GM23338 (cell line): ENCODE results near the gene SEC16A. TPM values are rescaled to one million over a fixed set of nuclear protein-coding genes. Genes with fewer than 3 reads are reported as not detected.

Experiments used
- ATAC-seq: fragments of 200-7000 bp; cut with Tn5 transposase; 3 replicates; pipeline ENCODE4 v1.9.1; 2020
- DNase-seq: peaks from one replicate; pipeline ENCODE4 v3.0.0-alpha.2; 2015; ENCODE audit warnings: low spot score
- H2AFZ ChIP-seq: fragments of 200-600 bp; sonication (generic); 2 replicates; pipeline ENCODE4 v1.8.0; 2016; ENCODE audit warnings: antibody characterized with exemption, mild to moderate bottlenecking, moderate library complexity
- H3F3A ChIP-seq: fragments of 200-600 bp; sonication (generic); replicated peaks from 2 replicates; pipeline ENCODE4 v1.8.0; 2017; ENCODE audit warnings: antibody characterized with exemption, mixed run types, low read depth
- H3K27ac ChIP-seq: fragments of 200-600 bp; sonication (generic); 2 replicates; pipeline ENCODE4 v1.6.1; 2016; ENCODE audit warnings: low read depth
- H3K27me3 ChIP-seq: fragments of 200-600 bp; sonication (generic); 2 replicates; pipeline ENCODE4 v1.8.0; 2016; ENCODE audit warnings: mild to moderate bottlenecking, mixed run types, moderate library complexity; ENCODE audit not compliant: insufficient read depth
- H3K36me3 ChIP-seq: fragments of 200-600 bp; sonication (generic); 2 replicates; pipeline ENCODE4 v1.8.0; 2016; ENCODE audit warnings: mild to moderate bottlenecking; ENCODE audit not compliant: insufficient read depth
- H3K4me1 ChIP-seq: fragments of 200-600 bp; sonication (generic); 2 replicates; pipeline ENCODE4 v1.8.0; 2016; ENCODE audit warnings: mild to moderate bottlenecking, moderate library complexity; ENCODE audit not compliant: insufficient read depth
- H3K4me2 ChIP-seq: fragments of 200-600 bp; sonication (generic); 2 replicates; pipeline ENCODE4 v1.7.1; 2017; ENCODE audit warnings: mixed run types
- H3K4me3 ChIP-seq: fragments of 200-600 bp; sonication (generic); 2 replicates; pipeline ENCODE4 v1.6.1; 2016; ENCODE audit warnings: mixed run types
- H3K79me2 ChIP-seq: fragments of 200-600 bp; sonication (generic); replicated peaks from 2 replicates; pipeline ENCODE4 v1.8.0; 2017; ENCODE audit warnings: mild to moderate bottlenecking; ENCODE audit not compliant: insufficient read depth
- H3K9me2 ChIP-seq: fragments of 200-600 bp; sonication (generic); 2 replicates; pipeline ENCODE4 v1.8.0; 2017; ENCODE audit not compliant: insufficient read depth
- H4K20me1 ChIP-seq: fragments of 200-600 bp; sonication (generic); replicated peaks from 2 replicates; pipeline ENCODE4 v1.8.0; 2017; ENCODE audit warnings: mild to moderate bottlenecking; ENCODE audit not compliant: insufficient read depth
- H3K27ac Mint-ChIP-seq: 2 replicates; pipeline ENCODE4 v1.8.0; 2020; ENCODE audit warnings: inconsistent platforms, mild to moderate bottlenecking, moderate library complexity, mixed read lengths
- H3K27me3 Mint-ChIP-seq: 3 replicates; pipeline ENCODE4 v1.8.0; 2022; ENCODE audit warnings: low read depth, mild to moderate bottlenecking, moderate library complexity, mixed read lengths, inconsistent platforms; ENCODE audit not compliant: insufficient read depth, poor library complexity
- H3K36me3 Mint-ChIP-seq: 3 replicates; pipeline ENCODE4 v1.8.0; 2021; ENCODE audit warnings: low read depth, mild to moderate bottlenecking, inconsistent platforms, moderate library complexity, mixed read lengths
- H3K4me1 Mint-ChIP-seq: 3 replicates; pipeline ENCODE4 v1.8.0; 2020; ENCODE audit warnings: mild to moderate bottlenecking, inconsistent platforms, mixed read lengths
- H3K4me3 Mint-ChIP-seq: 3 replicates; pipeline ENCODE4 v1.8.0; 2021; ENCODE audit warnings: moderate library complexity, mild to moderate bottlenecking, inconsistent platforms, mixed read lengths
- H3K9me3 Mint-ChIP-seq: 3 replicates; pipeline ENCODE4 v1.8.0; 2020; ENCODE audit warnings: moderate library complexity, mild to moderate bottlenecking, inconsistent platforms, mixed read lengths
- CREB1 ChIP-seq: fragments of 250-450 bp; sonication (Bioruptor Pico); IDR thresholded peaks from 2 replicates; pipeline ENCODE4 v1.5.0; 2020; ENCODE audit warnings: low read depth, mild to moderate bottlenecking, moderate library complexity
- CTCF ChIP-seq, 2 experiments: fragments of 200-600 bp in 1 of 2; sonication (generic) in 1 of 2; conservative IDR thresholded peaks; 2 replicates each; pipeline versions ENCODE4 v1.5.1 to v1.6.1; 2016 to 2017; ENCODE audit warnings: antibody characterized with exemption in 2 of 2, low read depth in 2 of 2, mild to moderate bottlenecking in 2 of 2, moderate library complexity in 1 of 2
- ETS1 ChIP-seq: IDR thresholded peaks from 2 replicates; pipeline ENCODE4 v1.6.1; 2016; ENCODE audit warnings: antibody characterized with exemption
- EZH2 ChIP-seq: fragments of 200-600 bp; sonication (generic); IDR thresholded peaks from one replicate; pipeline ENCODE4 v1.8.0; 2017; ENCODE audit warnings: antibody characterized with exemption, mild to moderate bottlenecking, low read depth; ENCODE audit not compliant: unreplicated experiment
- EZH2phosphoT487 ChIP-seq: fragments of 200-600 bp; sonication (generic); IDR thresholded peaks from one replicate; pipeline ENCODE4 v1.8.1; 2018; ENCODE audit warnings: antibody characterized with exemption; ENCODE audit not compliant: unreplicated experiment
- JUNB ChIP-seq: IDR thresholded peaks from one replicate; pipeline ENCODE4 v1.6.1; 2016; ENCODE audit warnings: antibody characterized with exemption; ENCODE audit not compliant: unreplicated experiment
- NANOG ChIP-seq: IDR thresholded peaks from 2 replicates; pipeline ENCODE4 v1.6.1; 2016; ENCODE audit warnings: antibody characterized with exemption, borderline replicate concordance
- POLR2AphosphoS5 ChIP-seq: IDR thresholded peaks from 2 replicates; pipeline ENCODE4 v1.6.1; 2016; ENCODE audit warnings: antibody characterized with exemption, low read depth
- REST ChIP-seq: IDR thresholded peaks from one replicate; pipeline ENCODE4 v1.6.1; 2018; ENCODE audit warnings: antibody characterized with exemption; ENCODE audit not compliant: unreplicated experiment
- STAT1 ChIP-seq: IDR thresholded peaks from one replicate; pipeline ENCODE4 v1.6.1; 2016; ENCODE audit warnings: antibody characterized with exemption; ENCODE audit not compliant: unreplicated experiment
- ZNF114 ChIP-seq: fragments of 250-450 bp; sonication (Bioruptor Pico); IDR thresholded peaks from 2 replicates; pipeline ENCODE4 v1.5.0; 2020; ENCODE audit warnings: mild to moderate bottlenecking, moderate library complexity
- ZNF331 ChIP-seq: fragments of 250-450 bp; sonication (Bioruptor Pico); IDR thresholded peaks from 2 replicates; pipeline ENCODE4 v1.5.0; 2020; ENCODE audit warnings: low read depth, mild to moderate bottlenecking, moderate library complexity
- ZNF462 ChIP-seq: fragments of 250-450 bp; sonication (Bioruptor Pico); IDR thresholded peaks from 2 replicates; pipeline ENCODE4 v1.5.0; 2020; ENCODE audit warnings: mild to moderate bottlenecking, moderate library complexity
- polyA plus RNA-seq: library from polyadenylated mRNA; unstranded; fragments of >200 nt; fragmentation: Nextera tagmentation; extraction: Ambion mirVana; gene quantifications from 2 replicates; pipeline ENCODE4 v1.2.1, GENCODE V29; 2016
- total RNA-seq: library from RNA; depleted of rRNA; stranded (reverse); fragments of >200 nt; shearing (Covaris generic); gene quantifications from 2 replicates; pipeline ENCODE4 v1.2.3, GENCODE V29; 2014

Gene SEC16A
- total and polyA plus RNA-seq, 2 experiments from 2014 or later = 34.0 to 59.2 TPM

GRCh38 chr9:136505406-136506403 lies 22.9 kb upstream of the SEC16A start:
- no peaks in the 10 kb centered on the region for H3K79me2 ChIP-seq
- no peaks in the 10 kb centered on the region for H3K9me2 ChIP-seq
- peaks cover 43% of the 10 kb centered on the region for H3K36me3 Mint-ChIP-seq
- H3K4me2 ChIP-seq = no peak overlapping the region
- no peaks in the 10 kb centered on the region for H3K27me3 ChIP-seq
- H4K20me1 ChIP-seq = no peaks in the 10 kb centered on the region
- ATAC-seq (no peak), DNase-seq (no peak)
- H3K4me3 ChIP-seq = no peak overlapping the region
- no peaks in the 10 kb centered on the region for H3K9me3 Mint-ChIP-seq
- no peak for TF ChIP-seq STAT1
- TF ChIP-seq ZNF331 (CRISPR knock-in tag) = no peak
- TF ChIP-seq POLR2AphosphoS5 = no peak
- TF ChIP-seq REST = no peak
- TF ChIP-seq CREB1 = no peak
- TF ChIP-seq ETS1 = no peak
- no peak for TF ChIP-seq EZH2phosphoT487
- TF ChIP-seq EZH2 = no peak
- TF ChIP-seq ZNF114 (CRISPR knock-in tag) = no peak
- no peak for TF ChIP-seq ZNF462 (CRISPR knock-in tag)
- TF ChIP-seq CTCF (conservative IDR thresholded peaks at IDR 0.05; ENCODE audit: low read depth in 2 of 2) = no peak
- TF ChIP-seq JUNB = no peak
- no peak for TF ChIP-seq NANOG
- H3K4me1 ChIP-seq = no peaks in the 10 kb centered on the region
- no peaks in the 10 kb centered on the region for H3F3A ChIP-seq
- H3K27ac Mint-ChIP-seq = no peak overlapping the region
- H3K4me1 Mint-ChIP-seq = no peaks in the 10 kb centered on the region; the same call in 2 of the 3 replicates
- H3K36me3 ChIP-seq = peaks cover 16% of the 10 kb centered on the region; the same call in 1 of the 2 replicates
- no peak overlapping the region for H3K27ac ChIP-seq
- H3K4me3 Mint-ChIP-seq = no peak overlapping the region
- peaks cover 9% of the 10 kb centered on the region for H3K27me3 Mint-ChIP-seq
- no peak overlapping the region for H2AFZ ChIP-seq
